DND-41 (cell line): ENCODE data around the gene CD180.

Experiments
- CTCF ChIP-seq: IDR thresholded peaks from 2 replicates; pipeline ENCODE4 v1.5.1; 2012; ENCODE audit warnings: borderline replicate concordance, low read length, moderate library complexity, mild to moderate bottlenecking; ENCODE audit not compliant: poor library complexity, severe bottlenecking; ENCODE audit errors: extremely low read depth
- EZH2 ChIP-seq: IDR thresholded peaks from 3 replicates; pipeline ENCODE4 v1.6.1; 2012; ENCODE audit warnings: borderline replicate concordance, low read depth, mild to moderate bottlenecking, moderate library complexity, low read length, inconsistent platforms; ENCODE audit not compliant: severe bottlenecking

GRCh38 chr5:67243944-67244343 is 47.3 kb upstream of the CD180 start:
- TF ChIP-seq CTCF, result no peak
- TF ChIP-seq EZH2, result no peak
